ENCODE results near the gene RNLS. TPM values are rescaled to one million over a fixed set of nuclear protein-coding genes. Genes with fewer than 3 reads are reported as not detected.
A peak's percentile ranks its signal among the peaks of the same experiment; 100 is the strongest.

Gene RNLS
- total RNA-seq, 1 experiment from 2014 or later = 0.45 TPM

GRCh38 chr10:88243202-88243744, 339.8 kb downstream of the RNLS start:
- no peak for DNase-seq (ENCODE audit: extremely low read depth, low read depth)

DNA sequence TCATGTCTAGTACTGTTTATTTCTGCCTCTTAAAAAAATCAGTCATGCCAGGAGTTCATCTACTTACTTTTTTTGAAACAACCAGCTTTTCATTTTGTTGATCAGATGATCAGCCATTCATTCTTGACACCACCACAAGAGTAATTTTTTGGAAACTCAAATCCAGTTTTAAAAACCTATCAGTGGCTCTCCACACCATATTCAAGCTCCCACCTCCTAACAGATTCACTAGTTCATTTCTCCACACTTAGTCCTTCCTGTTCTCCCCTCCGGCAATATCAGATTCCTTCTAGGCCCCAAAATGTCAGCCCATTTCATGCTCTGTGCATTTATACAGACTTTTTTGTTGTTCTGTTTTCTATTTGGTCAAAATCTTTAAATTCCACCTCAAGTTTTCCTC, 341.6 kb downstream of the RNLS start:
- no peak for DNase-seq (ENCODE audit: extremely low read depth, low read depth)

DNA sequence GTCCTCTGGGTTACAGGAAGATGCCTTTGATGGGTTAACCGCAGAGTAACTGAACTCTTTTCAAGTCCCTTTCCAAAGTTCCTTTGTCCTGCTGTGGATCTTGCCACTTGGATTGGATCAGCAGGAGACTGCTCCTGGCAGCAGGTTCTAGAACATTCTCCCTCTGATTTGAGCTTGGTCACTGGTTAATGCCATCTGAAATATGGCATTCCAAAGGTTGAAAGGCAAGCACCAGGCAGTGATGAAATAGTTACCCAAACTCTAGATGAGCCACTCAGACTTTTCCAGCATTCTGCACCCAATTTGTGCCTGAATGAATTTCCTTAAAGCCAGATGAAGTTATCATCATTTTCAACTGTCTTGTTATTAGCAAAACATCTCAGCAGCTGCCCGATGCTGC, 343.9 kb downstream of the RNLS start:
- no peak for DNase-seq (ENCODE audit: extremely low read depth, low read depth)

DNA sequence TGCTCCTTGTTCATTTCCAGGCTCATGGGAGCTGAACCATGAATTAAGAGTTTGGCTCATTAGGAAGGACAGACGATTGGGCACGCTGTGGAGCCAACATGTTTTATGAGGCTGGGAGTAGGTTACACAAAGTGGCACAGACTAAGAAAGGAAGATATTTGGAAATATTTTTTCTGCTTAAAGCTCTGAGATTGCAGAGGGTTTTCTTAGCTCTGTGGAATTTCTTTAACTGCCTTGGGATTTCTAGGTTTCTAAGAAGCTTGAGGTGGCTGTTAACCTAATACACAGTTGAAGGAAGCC, 344.6 kb downstream of the RNLS start:
- no peak for DNase-seq (ENCODE audit: extremely low read depth, low read depth)

- no peak for DNase-seq (ENCODE audit: extremely low read depth, low read depth)
Measured at GRCh38 chr10:88237896-88238614, 345.1 kb downstream of the RNLS start.

GRCh38 chr10:88236121-88236743, 346.9 kb downstream of the RNLS start:
- DNase-seq (ENCODE audit: extremely low read depth, low read depth) = no peak

DNA sequence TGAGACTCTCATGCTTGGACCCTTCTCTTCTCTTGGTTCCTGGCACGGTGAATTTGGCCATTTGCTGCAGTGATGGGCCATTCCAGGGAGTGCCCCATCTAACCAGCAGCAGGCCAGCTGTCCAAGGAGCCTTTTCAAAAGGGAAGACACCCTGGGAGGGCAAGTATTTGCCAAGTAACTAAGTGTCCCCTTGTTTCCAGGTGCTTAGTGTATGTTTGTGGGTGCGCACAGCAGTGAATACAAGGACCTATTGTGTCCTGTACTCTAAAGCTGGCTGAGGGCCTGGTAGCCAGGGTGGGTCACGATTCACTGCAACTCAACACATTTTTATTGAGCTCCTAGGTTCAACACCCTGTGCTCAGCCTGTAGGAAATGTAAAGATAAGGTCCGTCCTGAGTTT, 348.8 kb downstream of the RNLS start:
- no peak for DNase-seq (ENCODE audit: extremely low read depth, low read depth)

GRCh38 chr10:88233870-88234269, 349.2 kb downstream of the RNLS start:
- DNase-seq (ENCODE audit: extremely low read depth, low read depth) = no peak

DNA sequence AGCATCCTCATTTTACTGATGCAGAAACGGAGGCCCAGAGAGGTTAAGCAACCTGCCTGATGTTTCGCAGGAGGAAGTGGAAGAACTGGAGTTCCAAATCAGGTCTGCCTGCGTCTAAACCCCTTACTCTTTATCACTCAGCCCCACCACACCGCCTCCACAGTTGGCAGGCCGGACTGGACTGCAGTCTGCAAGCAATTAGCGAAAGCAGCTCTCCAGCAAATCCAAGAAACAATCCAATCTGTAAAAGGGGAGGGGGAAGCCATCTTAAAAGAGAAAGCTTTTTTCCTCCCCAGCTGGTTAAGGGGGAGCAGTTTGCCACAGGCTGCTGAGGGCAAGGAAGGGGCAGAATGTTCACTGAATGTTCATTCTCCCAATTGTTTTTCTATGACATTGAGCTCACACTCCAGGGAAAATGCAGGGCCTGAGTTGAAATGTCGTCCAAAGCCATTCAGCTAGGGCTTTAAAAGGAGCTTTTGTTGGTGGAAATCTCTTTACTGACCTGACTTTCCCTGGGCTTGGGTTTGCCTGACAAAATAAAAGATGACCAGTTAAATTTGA, 350.1 kb downstream of the RNLS start:
- no peak for DNase-seq (ENCODE audit: extremely low read depth, low read depth)

DNA sequence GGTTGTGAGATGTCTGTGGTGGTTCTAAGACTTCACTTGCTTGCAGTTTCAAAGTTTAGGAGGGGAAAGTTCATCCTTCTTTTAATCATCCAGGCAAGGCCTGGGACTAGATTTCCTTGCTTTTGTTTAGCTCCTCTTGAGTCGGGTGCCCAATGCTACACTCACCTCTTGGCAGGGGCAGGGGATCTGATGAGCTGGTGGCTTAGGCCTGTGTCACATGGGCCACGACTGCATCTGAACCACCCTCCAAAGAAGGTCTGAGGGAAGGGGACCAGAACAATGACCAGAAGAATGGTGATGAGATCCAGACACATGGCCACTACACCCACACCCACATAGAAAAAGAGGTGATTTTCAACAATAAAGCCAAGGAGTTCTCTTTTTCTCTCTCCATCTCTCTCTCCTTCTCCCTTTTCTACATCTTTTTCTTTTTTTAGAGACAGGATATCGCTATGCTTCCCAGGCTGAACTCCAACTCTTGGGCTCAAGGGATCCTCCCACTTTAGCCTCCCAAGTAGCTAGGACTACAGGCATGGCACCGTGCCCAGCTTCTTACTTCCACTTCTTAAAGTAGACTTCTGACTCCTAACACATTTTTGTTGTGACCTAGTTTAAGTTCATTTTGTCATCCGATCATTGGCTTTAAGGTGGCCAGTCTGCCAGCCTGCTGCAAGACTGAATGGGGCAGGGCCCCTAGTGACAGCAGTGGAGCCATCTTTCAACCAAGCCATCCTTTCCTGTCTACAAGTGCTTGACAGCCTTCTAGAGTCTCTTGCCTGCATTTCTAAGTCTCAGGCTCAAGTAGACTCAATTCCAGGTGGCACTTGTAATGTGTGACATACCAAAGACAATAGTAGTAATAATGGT, 350.9 kb downstream of the RNLS start:
- no peak for DNase-seq (ENCODE audit: extremely low read depth, low read depth)

- DNase-seq (ENCODE audit: extremely low read depth, low read depth) = no peak
Measured at GRCh38 chr10:88230251-88230650, 352.9 kb downstream of the RNLS start.

DNA sequence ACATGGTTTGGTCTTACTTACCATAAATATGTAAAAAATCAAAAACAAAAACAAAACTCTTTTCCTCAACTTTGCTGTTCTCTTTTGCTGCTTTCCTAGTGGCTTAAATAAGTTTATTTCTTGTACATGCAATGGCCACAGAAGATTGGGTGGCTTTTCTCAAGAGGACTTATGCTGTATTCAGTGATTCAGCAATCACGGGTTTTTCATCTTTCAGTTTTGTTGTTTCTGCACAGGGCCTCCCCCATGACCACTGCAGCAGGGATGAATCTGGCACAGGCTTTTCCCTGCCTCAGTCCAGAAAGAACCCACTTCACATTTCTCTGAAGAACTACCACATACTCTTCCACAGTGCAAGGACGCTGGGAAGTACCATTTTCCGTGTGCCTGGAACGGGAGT, 355.0 kb downstream of the RNLS start:
- no peak for DNase-seq (ENCODE audit: extremely low read depth, low read depth)

DNA sequence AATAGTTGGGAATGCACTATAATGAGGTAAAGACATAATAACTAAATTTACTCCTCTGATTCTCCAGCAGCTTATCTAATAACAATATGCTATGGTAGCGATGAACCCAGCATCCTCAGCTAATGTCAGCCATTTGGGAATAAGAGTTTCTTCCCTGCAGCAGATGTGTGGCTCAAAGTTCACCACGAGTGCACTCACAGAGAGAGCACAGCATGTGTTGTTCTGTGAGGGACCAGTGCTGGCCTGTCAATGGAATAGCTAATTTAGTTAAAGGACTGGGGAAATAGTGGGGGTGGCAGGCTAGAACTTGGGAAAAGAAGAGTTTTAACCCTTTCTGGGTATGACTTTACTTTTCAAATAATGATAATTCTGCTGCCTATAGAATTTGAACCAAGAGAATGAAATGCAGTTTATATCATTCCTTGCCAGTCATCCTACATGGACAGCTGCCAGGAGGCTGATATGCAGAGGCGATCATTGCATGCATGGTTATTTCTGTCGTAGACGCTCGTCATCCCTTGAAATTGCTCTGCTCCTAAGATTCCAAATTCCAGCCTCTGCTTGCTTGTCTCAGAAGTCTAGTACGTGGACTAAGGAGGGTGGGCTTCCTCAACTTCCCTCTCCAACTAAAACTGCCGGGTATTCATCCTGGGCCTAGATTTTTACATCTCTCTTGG, 355.6 kb downstream of the RNLS start:
- DNase-seq (ENCODE audit: extremely low read depth, low read depth) = peak; percentile 46

- DNase-seq (ENCODE audit: extremely low read depth, low read depth) = no peak
Measured at GRCh38 chr10:88226891-88227290, 356.2 kb downstream of the RNLS start.

GRCh38 chr10:88226071-88226659, 357.0 kb downstream of the RNLS start:
- DNase-seq (ENCODE audit: extremely low read depth, low read depth) = no peak

Small RNA genes lying within 50 kb of the gene (small RNA-seq; reads per million reads assigned to genes)
- 0 reads per million in 2 experiments for gene AL353149.1
- gene RF00019 = 0 reads per million in 2 experiments

Other genes starting within 250 kb of the RNLS start
- not detected in 2 replicates for gene LIPJ, start 3.4 kb upstream of the RNLS start, total RNA-seq (2014; rRNA removed; shearing (Covaris generic))
- not detected in 2 replicates for gene LIPF, start 81.1 kb upstream of the RNLS start, total RNA-seq (2014; rRNA removed; shearing (Covaris generic))
- not detected in 2 replicates for gene LIPK, start 122.9 kb upstream of the RNLS start, total RNA-seq (2014; rRNA removed; shearing (Covaris generic))
- gene LIPN, start 176.7 kb upstream of the RNLS start, total RNA-seq (2014; rRNA removed; shearing (Covaris generic)) = not detected in 2 replicates
- not detected in 2 replicates for gene LIPM, start 219.4 kb upstream of the RNLS start, total RNA-seq (2014; rRNA removed; shearing (Covaris generic))

Data from NCI-H460 (cell line).